HG02588 (cell line): ENCODE data around the gene RPS6KA2.
A peak's percentile ranks its signal among the peaks of the same experiment; 100 is the strongest.
"Not testable (repeated sequence)": the region's sequence is repeated elsewhere in the genome, so short reads cannot be mapped to it uniquely, and the experiment has no call there.

Experiments used
- ATAC-seq: cut with Tn5 transposase; IDR thresholded peaks from one replicate; pipeline ENCODE4 v1.9.1; 2021; ENCODE audit warnings: mild to moderate bottlenecking, moderate library complexity; ENCODE audit not compliant: unreplicated experiment

The RPS6KA2 gene

GRCh38 chr6:166538297-166539010, 88.6 kb downstream of the RPS6KA2 start:
- no peak for ATAC-seq

DNA sequence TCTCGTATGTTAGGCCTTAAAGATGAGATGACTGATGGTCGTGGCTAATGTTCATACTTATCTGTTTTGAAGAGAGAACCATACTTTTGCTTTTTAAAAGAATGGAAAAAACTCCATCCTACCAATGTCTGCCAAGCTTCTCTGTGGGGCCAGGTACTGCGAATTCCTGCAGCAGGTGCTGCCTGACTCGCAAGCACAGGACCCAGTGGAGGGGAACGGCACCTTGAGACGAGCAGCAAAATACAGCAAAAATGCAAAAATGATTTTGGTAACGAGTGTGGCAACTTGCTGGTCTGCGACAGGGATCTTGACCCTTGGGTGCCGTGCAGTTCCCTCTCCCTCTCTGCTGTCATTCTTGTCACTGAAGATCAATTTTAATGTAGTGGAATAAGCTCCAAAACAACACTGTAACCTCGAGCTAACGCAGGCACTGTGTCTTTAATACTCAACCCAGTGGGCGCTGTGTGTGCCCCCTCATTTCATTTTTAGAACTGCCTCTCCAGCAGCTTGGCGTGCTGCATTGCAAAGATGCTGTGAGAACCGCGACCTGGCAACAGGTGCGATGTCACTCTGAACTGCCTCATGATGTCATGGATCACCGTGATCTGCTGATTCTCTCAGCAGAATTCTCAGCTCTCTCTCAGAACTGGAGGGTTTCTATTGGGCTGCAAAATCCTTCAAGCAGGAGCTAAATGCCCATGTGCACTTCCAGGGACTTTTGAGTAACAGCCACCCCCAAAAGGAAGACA, 92.2 kb downstream of the RPS6KA2 start:
- no peak for ATAC-seq

GRCh38 chr6:166533205-166533824, 93.7 kb downstream of the RPS6KA2 start:
- no peak for ATAC-seq

DNA sequence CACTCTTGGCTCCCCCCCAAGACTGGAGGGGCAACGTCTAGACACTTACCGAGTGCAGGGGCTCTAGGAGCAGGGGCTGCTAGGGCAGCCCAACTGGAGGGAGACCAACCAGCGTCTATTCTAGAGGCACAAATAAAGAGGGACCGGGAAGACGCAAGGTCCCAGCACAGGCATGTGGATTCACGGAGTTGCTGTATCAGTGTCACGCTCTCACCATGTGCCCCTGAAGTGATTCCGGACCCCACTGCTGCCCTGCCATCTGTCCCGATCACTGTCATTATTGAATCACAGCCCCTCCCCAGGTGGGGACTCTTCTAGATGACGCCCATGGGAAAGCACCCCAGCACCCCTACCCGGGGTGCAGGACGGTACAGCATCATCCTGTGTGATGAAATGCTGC, 94.7 kb downstream of the RPS6KA2 start:
- no peak for ATAC-seq

DNA sequence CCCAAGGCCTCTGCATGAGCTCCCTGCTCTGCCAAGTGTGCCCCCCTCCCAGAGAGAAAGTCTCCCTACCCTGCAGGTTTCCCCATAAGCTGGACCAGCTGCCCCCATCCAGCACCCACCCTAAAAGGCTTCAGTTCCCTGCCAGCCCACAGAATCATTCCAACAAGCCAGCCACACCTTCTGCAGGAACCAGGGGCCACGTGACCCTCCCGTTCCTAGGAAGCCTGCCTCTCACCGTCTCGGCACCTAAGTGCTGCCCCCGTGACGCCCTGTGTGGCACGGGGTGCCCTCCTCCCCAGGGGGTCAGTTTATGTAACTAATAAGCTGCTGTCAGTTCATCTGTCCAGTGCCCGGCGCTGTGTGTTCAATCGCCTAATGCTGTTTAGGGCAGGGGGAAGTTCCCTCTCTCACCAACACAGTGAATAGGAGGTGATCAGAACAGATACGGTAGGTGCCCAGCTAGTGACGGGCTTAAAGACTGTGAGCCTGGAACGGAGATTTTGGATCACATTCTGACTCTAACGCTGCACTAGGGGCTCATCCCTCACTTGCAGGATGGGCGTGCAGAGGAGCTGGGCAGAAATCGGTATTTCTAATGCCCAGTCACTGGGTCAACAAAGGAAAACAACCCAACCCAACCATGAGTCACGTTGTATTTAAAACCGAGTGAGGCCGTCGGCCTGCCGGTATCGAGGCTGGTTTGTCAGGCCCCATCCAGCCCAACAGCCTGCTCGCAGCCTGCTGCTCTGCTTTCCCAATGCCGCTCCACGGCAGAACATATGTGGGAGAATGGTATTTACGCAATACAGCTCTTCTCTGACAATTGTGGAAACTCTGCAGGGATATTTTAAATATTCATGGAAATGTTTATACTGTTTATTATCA, 96.6 kb downstream of the RPS6KA2 start:
- ATAC-seq: no peak

GRCh38 chr6:166529586-166529985, 97.5 kb downstream of the RPS6KA2 start:
- ATAC-seq: no peak

DNA sequence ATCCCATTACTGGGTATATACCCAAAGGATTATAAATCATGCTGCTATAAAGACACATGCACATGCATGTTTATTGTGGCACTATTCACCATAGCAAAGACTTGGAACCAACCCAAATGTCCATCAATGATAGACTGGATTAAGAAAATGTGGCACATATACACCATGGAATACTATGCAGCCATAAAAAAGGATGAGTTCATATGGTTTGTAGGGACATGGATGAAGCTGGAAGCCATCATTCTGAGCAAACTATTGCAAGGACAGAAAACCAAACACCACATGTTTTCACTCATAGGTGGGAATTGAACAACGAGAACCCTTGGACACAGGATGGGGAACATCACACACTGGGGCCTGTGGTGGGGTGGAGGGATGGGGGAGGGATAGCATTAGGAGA, 98.0 kb downstream of the RPS6KA2 start:
- not testable (repeated sequence) for ATAC-seq

GRCh38 chr6:166527849-166528248, 99.2 kb downstream of the RPS6KA2 start:
- no peak for ATAC-seq

DNA sequence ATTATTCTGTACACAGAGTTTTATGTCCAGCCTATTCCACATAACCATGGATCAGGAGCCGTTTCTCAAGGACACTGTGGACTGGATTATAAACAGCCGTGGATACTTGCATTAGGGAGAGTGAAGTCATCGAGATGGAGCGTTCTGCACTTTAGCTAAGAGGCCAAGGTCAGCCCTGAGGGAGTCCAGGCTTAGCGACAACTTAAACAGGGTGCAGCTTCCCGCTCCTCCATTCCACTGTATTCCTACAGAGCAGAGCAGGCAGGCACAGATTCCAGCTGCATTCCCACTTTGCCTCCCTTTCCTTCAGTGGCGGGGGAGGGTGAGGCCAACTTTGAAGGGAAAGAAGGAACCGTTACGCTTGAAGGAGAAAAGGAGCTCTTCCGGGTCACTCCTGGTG, 100.1 kb downstream of the RPS6KA2 start:
- no peak for ATAC-seq

DNA sequence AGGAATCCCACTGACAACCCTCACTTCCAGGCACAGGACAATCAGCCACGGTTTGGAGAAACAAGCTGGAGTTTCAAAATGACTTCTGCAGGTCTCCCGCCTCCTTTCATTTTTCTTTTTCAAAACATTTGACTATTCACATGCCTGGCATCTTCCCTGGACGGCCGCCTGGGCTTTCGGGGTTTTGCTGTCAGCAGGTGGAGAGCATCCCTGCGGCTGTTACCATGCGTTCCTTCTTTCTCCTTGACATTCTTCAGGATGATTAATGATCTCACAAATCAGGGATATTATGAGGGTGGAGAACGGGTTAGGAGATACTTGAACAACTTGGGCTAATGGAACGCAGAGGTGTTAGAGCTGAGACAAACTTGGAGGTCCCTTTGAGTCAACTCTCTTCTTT, 101.5 kb downstream of the RPS6KA2 start:
- ATAC-seq: no peak

DNA sequence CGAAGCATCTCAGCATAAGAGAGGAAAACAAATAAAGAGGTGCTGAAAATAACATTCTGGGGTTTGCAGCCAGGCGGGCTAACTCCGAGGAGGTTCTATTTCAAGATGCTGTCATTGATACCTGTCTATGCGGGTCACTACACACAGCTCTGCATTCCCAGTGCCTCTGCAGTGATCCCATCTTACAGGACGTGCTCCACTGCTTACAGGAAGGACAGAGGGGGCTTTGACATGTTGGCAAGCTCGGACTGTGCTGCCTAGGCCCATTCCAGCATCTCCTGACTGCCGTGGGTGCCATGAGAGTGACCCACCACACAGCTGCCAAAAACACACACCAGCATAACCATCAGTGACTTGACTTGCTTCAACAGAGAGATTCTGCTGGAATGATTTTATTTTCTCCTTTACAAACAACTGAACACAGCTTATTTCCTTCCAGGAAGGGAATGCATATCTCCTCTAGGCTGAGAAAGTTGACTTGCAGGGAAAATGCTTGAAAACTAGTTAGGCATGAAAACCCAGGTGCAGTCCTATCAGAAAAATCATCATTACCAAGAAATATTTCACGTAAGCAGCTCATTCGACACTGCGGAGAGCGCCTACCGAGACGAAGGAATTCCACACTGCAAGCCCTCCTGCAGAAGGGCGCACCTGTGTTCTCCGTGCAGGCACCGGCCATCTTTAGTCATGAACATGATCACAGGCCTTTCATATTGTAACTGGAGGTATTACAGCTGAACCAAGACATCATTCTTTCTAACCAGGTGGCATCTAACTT, 103.1 kb downstream of the RPS6KA2 start:
- ATAC-seq: no peak

GRCh38 chr6:166520905-166521834, 105.9 kb downstream of the RPS6KA2 start:
- no peak for ATAC-seq

DNA sequence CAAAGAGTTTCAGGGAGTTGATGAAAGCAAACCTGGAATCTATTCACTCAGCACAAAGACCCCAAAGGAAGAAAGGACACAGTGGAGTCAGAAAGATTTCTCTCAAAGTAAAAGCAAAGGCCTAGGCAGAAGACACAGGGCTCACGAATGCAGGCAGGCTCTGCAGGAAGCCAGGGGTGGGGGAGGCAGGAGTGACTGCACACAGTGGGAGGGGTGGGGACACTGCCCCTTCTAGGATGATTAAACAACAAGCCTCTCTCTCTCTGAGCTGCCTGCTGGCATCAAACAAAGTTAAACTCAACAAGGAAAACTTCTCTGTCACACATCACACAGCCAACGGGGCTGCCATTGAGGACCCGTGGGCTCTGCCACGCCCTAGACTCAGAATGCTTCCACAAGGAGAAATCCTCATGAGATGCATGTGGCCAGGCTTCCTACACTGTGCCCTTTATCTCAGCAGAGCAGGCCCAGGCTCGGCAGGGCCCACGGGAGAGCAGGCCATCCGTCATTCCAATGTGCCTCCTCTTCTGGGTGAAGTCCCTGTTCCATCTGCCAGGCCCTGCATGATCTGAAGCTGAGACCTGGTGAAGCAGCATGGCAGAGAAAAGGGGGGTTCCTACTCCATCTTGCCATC, 110.7 kb downstream of the RPS6KA2 start:
- no peak for ATAC-seq

DNA sequence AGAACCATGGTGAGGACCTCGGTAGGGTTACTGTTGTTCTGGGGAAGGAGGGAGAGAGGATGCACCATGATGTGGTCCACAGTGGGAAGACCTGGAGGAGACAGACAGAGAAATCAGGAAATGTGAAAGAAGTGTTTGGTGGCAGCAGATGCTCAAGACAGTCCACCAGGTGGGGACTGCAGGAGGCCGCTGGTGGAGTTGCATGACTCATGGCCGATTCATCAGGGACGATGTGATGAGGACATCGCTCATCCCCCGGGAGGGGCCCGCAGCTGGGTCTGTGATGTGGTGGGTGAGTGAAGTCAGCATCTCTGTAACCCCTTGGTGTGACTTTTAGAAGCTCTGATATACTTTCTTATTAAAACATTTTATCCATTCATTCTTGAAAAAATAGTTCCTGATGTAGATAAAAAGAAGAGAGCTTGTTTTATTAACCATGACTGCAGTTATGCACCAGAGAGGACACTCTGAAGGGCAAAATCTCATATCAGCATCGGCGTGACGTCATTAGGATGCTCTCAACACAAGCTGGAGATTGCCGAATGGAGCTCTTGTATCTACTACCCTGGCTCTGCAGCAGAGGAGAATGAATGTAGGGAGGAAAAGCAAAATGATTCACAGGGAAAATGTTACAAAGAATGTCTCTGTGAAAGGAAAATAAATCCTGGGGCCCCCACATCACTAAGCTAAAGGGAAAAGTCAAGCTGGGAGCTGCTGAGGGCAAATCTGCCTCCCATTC, 111.8 kb downstream of the RPS6KA2 start:
- no peak for ATAC-seq

DNA sequence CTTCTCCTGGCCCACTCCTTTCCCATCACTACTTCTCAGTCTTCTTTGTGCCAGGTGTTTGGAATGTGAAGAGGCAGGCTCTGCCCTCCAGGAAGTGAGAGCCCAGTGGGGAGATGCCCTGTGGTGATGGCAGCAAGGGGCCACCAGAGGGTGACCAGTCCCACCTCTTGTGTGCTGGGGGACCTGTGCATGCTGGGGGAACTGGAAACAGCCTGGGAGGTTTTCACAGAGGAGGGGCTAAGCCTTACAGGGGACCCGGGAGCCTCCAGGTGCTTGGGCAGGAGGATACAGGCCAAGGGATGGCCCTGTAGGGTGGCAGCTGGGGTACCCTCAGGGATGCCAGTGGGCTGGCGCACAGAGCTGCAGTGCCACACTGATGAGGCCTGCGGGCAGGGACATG, 112.9 kb downstream of the RPS6KA2 start:
- no peak for ATAC-seq

DNA sequence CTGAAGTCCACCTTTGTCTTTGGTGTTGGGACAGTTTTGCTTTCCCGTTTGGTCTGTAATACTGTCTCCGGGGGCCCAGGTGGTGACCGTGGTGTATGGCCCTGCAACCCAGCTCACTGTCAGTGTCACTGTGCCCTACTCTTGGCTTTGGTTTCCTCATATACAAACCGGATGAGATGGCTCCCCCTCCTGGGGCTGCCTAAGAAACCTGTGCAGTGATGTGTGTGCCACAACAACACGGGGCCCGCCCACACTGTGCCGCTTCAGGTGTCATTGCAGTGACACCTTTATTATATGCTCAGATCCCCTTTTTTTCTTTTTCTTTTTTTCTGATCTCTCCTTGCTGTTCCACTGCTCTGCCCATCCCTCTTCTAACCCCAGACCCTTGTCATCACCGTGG, 114.5 kb downstream of the RPS6KA2 start:
- ATAC-seq: peak; percentile 93

- ATAC-seq: no peak
Observed at GRCh38 chr6:166511316-166511715, 115.7 kb downstream of the RPS6KA2 start.

DNA sequence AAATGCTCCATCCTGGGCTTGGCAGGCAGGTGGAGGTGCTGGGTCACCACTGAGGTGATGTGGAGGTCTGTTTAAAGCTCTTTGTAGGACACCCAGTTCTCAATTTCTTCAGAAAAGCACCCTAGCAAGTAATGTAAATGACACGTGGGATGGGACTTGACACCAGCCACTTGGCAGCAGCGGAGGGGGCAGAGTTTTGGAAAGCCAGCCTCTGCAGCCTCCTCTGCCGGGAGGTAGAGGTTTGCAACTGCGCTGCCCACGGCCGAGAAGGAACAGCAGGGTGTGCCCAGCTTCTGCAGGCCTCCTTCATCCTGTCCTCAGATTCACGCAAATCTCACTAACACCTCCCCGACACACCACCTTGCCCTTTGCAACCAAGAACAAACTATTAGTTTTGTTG, 117.9 kb downstream of the RPS6KA2 start:
- ATAC-seq: no peak
